BE2C (cell line): Measurements from ENCODE around the gene KRTAP2-1.

Source experiments
- DNase-seq: peaks from one replicate; pipeline ENCODE4 v3.0.0-alpha.2; 2020
- H3K27me3 ChIP-seq: fragments of 250-450 bp; sonication (Bioruptor Pico); 2 replicates; pipeline ENCODE4 v1.5.1; 2020; ENCODE audit warnings: mild to moderate bottlenecking
- H3K36me3 ChIP-seq: fragments of 250-450 bp; sonication (Bioruptor Pico); 2 replicates; pipeline ENCODE4 v1.5.1; 2020; ENCODE audit warnings: mild to moderate bottlenecking
- H3K4me1 ChIP-seq: fragments of 250-450 bp; sonication (Bioruptor Pico); 2 replicates; pipeline ENCODE4 v1.5.1; 2020
- H3K4me3 ChIP-seq: 2 replicates; pipeline ENCODE4 v1.5.1; 2011; ENCODE audit warnings: low read depth, low read length
- H3K9me3 ChIP-seq: fragments of 250-450 bp; sonication (Bioruptor Pico); 2 replicates; pipeline ENCODE4 v1.5.1; 2020
- CTCF ChIP-seq: IDR thresholded peaks from 2 replicates; pipeline ENCODE4 v1.5.1; 2012; ENCODE audit warnings: mild to moderate bottlenecking, low read depth, low read length

The KRTAP2-1 gene

GRCh38 chr17:41019415-41019814 lies 27.7 kb downstream of the KRTAP2-1 start:
- H3K36me3 ChIP-seq = no peaks in the 10 kb centered on the region
- no peak for DNase-seq
- H3K4me1 ChIP-seq = no peaks in the 10 kb centered on the region
- peaks cover 16% of the 10 kb centered on the region for H3K27me3 ChIP-seq
- no peak overlapping the region for H3K4me3 ChIP-seq
- no peaks in the 10 kb centered on the region for H3K9me3 ChIP-seq
- no peak for TF ChIP-seq CTCF

GRCh38 chr17:41018541-41018940 lies 28.6 kb downstream of the KRTAP2-1 start:
- Histone ChIP-seq H3K36me3 (no peaks in the 10 kb centered on the region), H3K27me3 (peaks cover 16% of the 10 kb centered on the region), H3K4me1 (no peaks in the 10 kb centered on the region), H3K4me3 (no peak overlapping the region), H3K9me3 (no peaks in the 10 kb centered on the region)
- no peak for TF ChIP-seq CTCF
- DNase-seq = no peak

- DNase-seq = no peak
- Histone ChIP-seq H3K27me3 (peaks cover 16% of the 10 kb centered on the region), H3K36me3 (no peaks in the 10 kb centered on the region), H3K9me3 (no peaks in the 10 kb centered on the region), H3K4me3 (no peak overlapping the region), H3K4me1 (no peaks in the 10 kb centered on the region)
- no peak for TF ChIP-seq CTCF
These were observed 30.4 kb downstream of the KRTAP2-1 start for GRCh38 chr17:41016578-41017215.

- Histone ChIP-seq H3K4me1 (no peaks in the 10 kb centered on the region), H3K9me3 (no peaks in the 10 kb centered on the region), H3K36me3 (no peaks in the 10 kb centered on the region), H3K27me3 (peaks cover 16% of the 10 kb centered on the region), H3K4me3 (no peak overlapping the region)
- DNase-seq = no peak
- no peak for TF ChIP-seq CTCF
These were observed 31.7 kb downstream of the KRTAP2-1 start for GRCh38 chr17:41015454-41015853.

GRCh38 chr17:41013606-41014005 lies 33.5 kb downstream of the KRTAP2-1 start:
- H3K9me3 ChIP-seq = no peaks in the 10 kb centered on the region
- peaks cover 23% of the 10 kb centered on the region for H3K27me3 ChIP-seq
- no peak overlapping the region for H3K4me3 ChIP-seq
- no peaks in the 10 kb centered on the region for H3K36me3 ChIP-seq
- TF ChIP-seq CTCF = no peak
- H3K4me1 ChIP-seq = no peaks in the 10 kb centered on the region
- DNase-seq = no peak

- no peak for TF ChIP-seq CTCF
- H3K4me3 ChIP-seq = no peak overlapping the region
- H3K9me3 ChIP-seq = no peaks in the 10 kb centered on the region
- no peaks in the 10 kb centered on the region for H3K4me1 ChIP-seq
- peaks cover 24% of the 10 kb centered on the region for H3K27me3 ChIP-seq
- DNase-seq = no peak
- H3K36me3 ChIP-seq = no peaks in the 10 kb centered on the region
These were observed 33.9 kb downstream of the KRTAP2-1 start for GRCh38 chr17:41013181-41013580.
